NOMO-1 treated with DMSO at 0.1 percent for 48 hours (cell line): ENCODE measurements around the gene KAT5.
"Not testable (repeated sequence)": the region's sequence is repeated elsewhere in the genome, so short reads cannot be mapped to it uniquely, and the experiment has no call there.

Experiments used
- DNase-seq: peaks from one replicate; lab custom pipeline; 2025; ENCODE audit not compliant: unreplicated experiment; lab: John Stamatoyannopoulos, UW

The KAT5 gene

GRCh38 chr11:65743681-65744025 lies 31.6 kb downstream of the KAT5 start:
- no peak for DNase-seq

- peak; percentile 83 for DNase-seq
Measured at GRCh38 chr11:65744026-65744698, 32.1 kb downstream of the KAT5 start.

GRCh38 chr11:65744699-65745042 lies 32.6 kb downstream of the KAT5 start:
- no peak for DNase-seq

- DNase-seq: no peak
Measured at GRCh38 chr11:65745049-65745448, 33.0 kb downstream of the KAT5 start.

- not testable (repeated sequence) for DNase-seq
Measured at GRCh38 chr11:65762169-65762568, 50.1 kb downstream of the KAT5 start.

GRCh38 chr11:65762816-65763215 lies 50.8 kb downstream of the KAT5 start:
- DNase-seq: not testable (repeated sequence)

- no peak for DNase-seq
Measured at GRCh38 chr11:65764434-65764833, 52.4 kb downstream of the KAT5 start.

GRCh38 chr11:65766535-65766934 lies 54.5 kb downstream of the KAT5 start:
- peak; percentile 99 for DNase-seq

GRCh38 chr11:65767406-65767805 lies 55.4 kb downstream of the KAT5 start:
- no peak for DNase-seq

- not testable (repeated sequence) for DNase-seq
Measured at GRCh38 chr11:65767806-65768205, 55.8 kb downstream of the KAT5 start.
